T-cell (primary cell): ENCODE data around the gene CYLC2. TPM values are rescaled to one million over a fixed set of nuclear protein-coding genes. Genes with fewer than 3 reads are reported as not detected.

ENCODE experiments used
- ATAC-seq, 4 experiments: fragments of 200-7000 bp in 3 of 4; fragments of 150-1000 bp in 1 of 4; cut with Tn5 transposase; replicated peaks in 1 of 4; 1 replicate in 3 of 4; 2 replicates in 1 of 4; pipeline ENCODE4 v1.10.0; 2021; ENCODE audit warnings: moderate library complexity in 3 of 4, mild to moderate bottlenecking in 2 of 4, moderate number of reproducible peaks in 1 of 4
- CTCF ChIA-PET, 2 donors: fragments of 300-600 bp; sonication (Branson Sonifier 250); formaldehyde crosslinking; loops; one replicate each; lab custom pipeline; 2022; ENCODE audit warnings: antibody characterized with exemption in 2 of 2; lab: Charles Lee
- POLR2A ChIA-PET, 2 donors: fragments of 300-600 bp; sonication (Branson Sonifier 250); formaldehyde crosslinking; loops; one replicate each; lab custom pipeline; 2022; ENCODE audit warnings: antibody characterized with exemption in 2 of 2; lab: Charles Lee
- DNase-seq, 35 experiments: peaks; one replicate each; pipeline versions ENCODE4 v3.0.0 to v3.0.0-alpha.2; 2013 to 2023
- H3K27ac ChIP-seq: one replicate; pipeline ENCODE4 v1.5.1; 2013; ENCODE audit warnings: low read length
- H3K27me3 ChIP-seq, 2 experiments: replicated peaks in 1 of 2; 1 replicate in 1 of 2; 2 replicates in 1 of 2; pipeline versions ENCODE4 v1.6.1 to v1.7.0; 2013; ENCODE audit warnings: low read length in 1 of 2, mixed read lengths in 1 of 2; ENCODE audit not compliant: control insufficient read depth in 2 of 2, insufficient read depth in 2 of 2; ENCODE audit errors: extremely low read depth in 1 of 2
- H3K36me3 ChIP-seq, 2 donors: 1 replicate in 1 of 2; 2 replicates in 1 of 2; pipeline versions ENCODE4 v1.6.1 to v1.7.0; 2013; ENCODE audit warnings: low read length in 1 of 2; ENCODE audit not compliant: control insufficient read depth in 2 of 2, insufficient read depth in 1 of 2; ENCODE audit errors: extremely low read depth in 1 of 2
- H3K4me1 ChIP-seq, 2 experiments: 1 replicate in 1 of 2; 2 replicates in 1 of 2; pipeline versions ENCODE4 v1.6.1 to v1.7.0; 2013; ENCODE audit warnings: low read length in 2 of 2, mixed read lengths in 1 of 2; ENCODE audit not compliant: insufficient read depth in 2 of 2, control insufficient read depth in 1 of 2; ENCODE audit errors: extremely low read depth in 1 of 2
- H3K4me3 ChIP-seq, 2 donors: 1 replicate in 1 of 2; 2 replicates in 1 of 2; pipeline versions ENCODE4 v1.5.1 to v1.7.0; 2013; ENCODE audit warnings: mild to moderate bottlenecking in 2 of 2, low read length in 1 of 2, moderate library complexity in 1 of 2; ENCODE audit not compliant: control insufficient read depth in 1 of 2; ENCODE audit errors: extremely low read depth in 1 of 2
- H3K9me3 ChIP-seq: 2 replicates; pipeline ENCODE4 v1.7.0; 2013
- H3K27ac Mint-ChIP-seq, 2 donors: one replicate each; pipeline ENCODE4 v1.8.0; 2020 to 2021; ENCODE audit warnings: mild to moderate bottlenecking in 2 of 2, mixed read lengths in 2 of 2
- H3K27me3 Mint-ChIP-seq, 2 donors: one replicate each; pipeline ENCODE4 v1.8.0; 2021 to 2022; ENCODE audit warnings: mixed read lengths in 2 of 2
- H3K36me3 Mint-ChIP-seq: one replicate; pipeline ENCODE4 v1.8.0; 2021; ENCODE audit warnings: mixed read lengths
- H3K4me1 Mint-ChIP-seq, 3 donors: one replicate each; pipeline ENCODE4 v1.8.0; 2020 to 2022; ENCODE audit warnings: mixed read lengths in 3 of 3, mild to moderate bottlenecking in 1 of 3
- H3K4me3 Mint-ChIP-seq, 3 donors: one replicate each; pipeline ENCODE4 v1.8.0; 2020 to 2022; ENCODE audit warnings: mild to moderate bottlenecking in 3 of 3, mixed read lengths in 3 of 3, moderate library complexity in 3 of 3
- H3K9me3 Mint-ChIP-seq, 3 donors: one replicate each; pipeline ENCODE4 v1.8.0; 2020 to 2022; ENCODE audit warnings: mixed read lengths in 3 of 3
- WGBS: methylation state at CpG from one replicate; pipeline ENCODE4 v1.1.5; 2013; ENCODE audit warnings: missing lambda C conversion rate; ENCODE audit not compliant: insufficient coverage; 5-methylcytosine and 5-hydroxymethylcytosine counted together
- total RNA-seq, 35 experiments: library from RNA in 6 of 35; stranded (reverse) in 6 of 35; fragments of 120-200 nt in 1 of 35; gene quantifications; one replicate each; pipeline versions ENCODE4 v1.2.1 to v1.2.4 and lab custom pipeline; 2013 to 2026

Gene CYLC2
- total RNA-seq, 5 donors from 2014 or later (not counting 1 experiment from before 2014, with no cell fraction given): not detected

DNA sequence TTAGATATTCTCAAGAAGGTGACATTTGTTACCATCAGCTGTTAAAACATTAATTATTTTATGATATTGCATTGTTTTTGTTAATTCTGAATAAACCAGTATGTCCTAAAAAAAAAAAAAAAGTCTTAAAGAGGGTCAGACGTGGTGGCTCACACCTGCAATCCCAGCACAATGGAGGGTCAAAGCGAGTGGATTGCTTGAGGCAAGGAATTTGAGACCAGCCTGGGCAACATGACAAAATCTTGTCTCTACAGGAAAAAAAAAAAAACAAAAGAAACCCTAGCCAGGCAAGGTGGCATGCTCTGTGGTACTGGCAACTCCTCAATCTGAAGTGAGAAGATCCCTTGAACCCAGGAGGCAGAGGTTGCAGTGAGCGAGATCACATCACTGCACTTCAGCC is 46.8 kb downstream of the CYLC2 start:
- H3K9me3 ChIP-seq: no peaks in the 10 kb centered on the region
- no CpG with 5 or more reads among the region's 3 CpGs for WGBS

More for the DNA sequence above, 46.8 kb downstream of the CYLC2 start:
- Histone ChIP-seq H3K4me3 (no peak overlapping the region), H3K36me3 (no peaks in the 10 kb centered on the region), H3K27me3 (no peaks in the 10 kb centered on the region), H3K4me1 (no peaks in the 10 kb centered on the region), H3K27ac (no peak overlapping the region)
- CTCF ChIA-PET: no interaction called here
- no peak for ATAC-seq
- Mint-ChIP-seq H3K9me3 (peaks cover 4 to 27% (median 11%) of the 10 kb centered on the region in 3 donors), H3K27ac (no peak overlapping the region), H3K4me1 (no peaks in the 10 kb centered on the region), H3K4me3 (no peak overlapping the region), H3K27me3 (no peaks in the 10 kb centered on the region), H3K36me3 (no peaks in the 10 kb centered on the region)
- no peak for DNase-seq
- POLR2A ChIA-PET: no interaction called here
